Ectodermal cell (in vitro differentiated cells): Measurements from ENCODE around the gene FDXR.

Experiments used
- H3K27ac ChIP-seq: 2 replicates; pipeline ENCODE4 v1.7.0; 2013; ENCODE audit warnings: mild to moderate bottlenecking, low read depth, low read length; ENCODE audit not compliant: insufficient read depth, poor library complexity, severe bottlenecking
- H3K27me3 ChIP-seq: 2 replicates; pipeline ENCODE4 v1.7.0; 2013; ENCODE audit warnings: mild to moderate bottlenecking, low read length; ENCODE audit not compliant: insufficient read depth, control insufficient read depth, poor library complexity, severe bottlenecking
- H3K36me3 ChIP-seq: one replicate; pipeline ENCODE4 v1.7.0; 2013; ENCODE audit warnings: low read length; ENCODE audit not compliant: control insufficient read depth, insufficient read depth
- H3K4me1 ChIP-seq: one replicate; pipeline ENCODE4 v1.7.0; 2013; ENCODE audit warnings: low read length; ENCODE audit not compliant: control insufficient read depth, insufficient read depth
- H3K4me3 ChIP-seq: 2 replicates; pipeline ENCODE4 v1.7.0; 2013; ENCODE audit warnings: low read depth, low read length, control low read depth; ENCODE audit not compliant: insufficient read depth
- H3K9me3 ChIP-seq: 2 replicates; pipeline ENCODE4 v1.7.0; 2013; ENCODE audit warnings: mild to moderate bottlenecking, low read length, moderate library complexity; ENCODE audit not compliant: control insufficient read depth
- WGBS, 2 experiments: methylation state at CpG; one replicate each; pipeline ENCODE4 v1.1.7; 2013; ENCODE audit warnings: missing lambda C conversion rate in 2 of 2; 5-methylcytosine and 5-hydroxymethylcytosine counted together

FDXR gene

DNA sequence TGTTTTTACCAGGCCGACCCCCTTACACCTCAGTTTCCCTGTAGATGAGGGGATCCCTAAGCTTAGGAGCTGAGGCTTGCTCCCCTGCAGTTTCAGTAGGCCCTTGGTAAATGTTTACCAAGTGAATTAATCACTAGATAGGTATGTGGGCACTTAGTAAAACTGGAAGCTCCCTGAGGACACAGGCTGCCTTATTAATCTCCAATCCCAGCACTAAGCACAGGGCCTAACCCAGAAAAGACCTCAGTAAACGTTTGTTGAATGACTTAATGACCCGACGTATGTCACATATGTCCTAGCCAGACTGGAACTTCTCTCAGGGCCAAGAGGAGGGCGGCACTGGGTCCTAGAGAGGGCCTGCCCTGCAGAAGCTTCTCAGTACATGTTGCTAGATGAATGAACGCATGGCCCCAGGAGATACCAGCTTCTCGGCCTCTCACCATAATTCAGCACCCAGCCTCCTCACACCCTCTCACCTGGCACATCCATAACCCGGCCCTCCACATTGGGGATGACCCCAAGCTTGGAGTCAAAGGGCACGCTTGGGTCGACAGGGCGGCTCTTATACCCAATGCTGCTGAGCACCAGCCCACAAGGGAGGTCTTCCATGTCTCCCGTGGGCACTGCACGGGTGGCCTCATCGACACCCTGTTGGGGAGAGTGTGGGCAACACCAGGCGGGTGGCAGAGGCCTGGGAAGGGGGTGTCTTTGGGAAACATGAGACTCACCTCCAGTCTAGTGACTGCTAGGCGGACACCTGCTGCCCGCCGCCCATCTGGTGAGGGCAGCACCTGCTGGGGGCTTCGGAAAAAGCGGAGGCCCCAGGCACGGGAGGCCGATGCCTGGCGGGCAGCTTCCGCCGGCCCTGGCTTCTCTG, 9.1 kb downstream of the FDXR start:
- Histone ChIP-seq H3K4me1 (peaks cover 17% of the 10 kb centered on the region), H3K27ac (no peak overlapping the region)
- WGBS, 2 experiments, result 94 to 95% methylated on average over 25 of the region's 25 CpGs

DNA sequence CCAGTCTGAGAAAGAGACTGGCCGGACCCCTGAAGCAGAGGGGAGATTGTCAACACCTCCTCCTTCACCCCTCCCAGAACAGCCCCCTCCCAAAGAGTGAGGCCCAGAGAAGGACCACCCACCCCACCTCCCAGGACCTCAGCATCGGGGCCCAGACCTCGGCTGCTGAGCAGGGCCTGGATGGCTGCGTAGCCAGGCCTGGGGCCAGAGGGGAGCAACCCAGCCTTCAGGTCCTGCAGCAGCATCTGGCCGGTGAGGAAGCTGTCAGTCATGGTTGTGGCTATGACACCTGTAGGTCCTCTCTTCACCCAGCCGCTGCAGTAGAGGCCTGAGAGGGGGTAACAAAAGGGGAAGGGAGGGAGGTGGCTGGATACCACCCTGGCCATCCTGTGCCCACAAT, 9.9 kb downstream of the FDXR start:
- H3K36me3 ChIP-seq, result no peaks in the 10 kb centered on the region
- no peak overlapping the region for H3K27ac ChIP-seq
- H3K4me3 ChIP-seq, result no peak overlapping the region
- H3K27me3 ChIP-seq, result peaks cover 49% of the 10 kb centered on the region
- H3K4me1 ChIP-seq, result peaks cover 17% of the 10 kb centered on the region
- WGBS, 2 experiments, result 83 to 85% methylated on average over 6 of the region's 6 CpGs
- H3K9me3 ChIP-seq, result no peaks in the 10 kb centered on the region

More for the DNA sequence above, 9.1 kb downstream of the FDXR start:
- H3K27me3 ChIP-seq, result peaks cover 41% of the 10 kb centered on the region
- no peaks in the 10 kb centered on the region for H3K9me3 ChIP-seq
- no peaks in the 10 kb centered on the region for H3K36me3 ChIP-seq
- no peak overlapping the region for H3K4me3 ChIP-seq

DNA sequence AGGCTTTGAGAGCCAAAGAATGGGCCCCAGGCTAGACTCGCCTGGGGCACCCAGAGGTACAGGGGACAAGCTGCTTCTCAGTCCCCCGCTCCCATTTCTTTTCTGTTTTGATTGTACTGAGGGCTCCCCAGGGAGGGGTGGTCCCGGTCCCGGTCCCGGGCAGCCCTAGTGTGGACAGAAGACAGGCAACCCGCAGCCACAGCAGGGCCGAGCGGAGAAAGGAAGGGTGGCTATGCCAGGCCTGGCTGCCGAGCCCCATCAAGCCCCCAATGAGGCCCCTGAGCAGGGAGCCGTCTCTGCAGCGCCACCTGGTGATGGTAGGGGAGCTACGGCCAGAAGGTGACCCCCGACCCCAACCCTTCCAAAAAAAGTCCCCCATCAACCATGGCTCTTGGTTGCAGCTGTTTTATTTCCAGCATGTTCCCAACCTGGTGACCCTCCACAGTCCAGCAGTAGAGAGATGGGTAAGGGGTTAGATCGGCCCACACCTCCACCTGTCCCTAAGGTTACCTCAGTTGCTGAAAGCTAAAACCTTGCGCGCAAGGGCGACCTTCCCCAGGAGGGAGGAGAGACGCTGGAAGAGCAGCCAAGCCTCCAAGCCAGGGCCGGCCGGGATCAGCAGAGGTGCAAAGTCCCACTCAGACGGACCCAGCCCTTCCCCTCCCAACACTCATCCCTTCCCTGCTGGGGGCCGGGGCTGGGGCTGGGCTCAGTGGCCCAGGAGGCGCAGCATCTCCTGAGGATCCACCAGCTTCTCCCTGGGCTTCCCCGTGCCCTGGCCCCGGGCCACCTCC, 10.5 kb downstream of the FDXR start:
- 41 to 43% methylated on average over 25 of the region's 25 CpGs for WGBS, 2 experiments
- Histone ChIP-seq H3K9me3 (no peaks in the 10 kb centered on the region), H3K4me1 (peaks cover 17% of the 10 kb centered on the region), H3K27ac (no peak overlapping the region), H3K36me3 (no peaks in the 10 kb centered on the region), H3K27me3 (peaks cover 55% of the 10 kb centered on the region), H3K4me3 (no peak overlapping the region)

- H3K4me1 ChIP-seq, result peaks cover 17% of the 10 kb centered on the region
- no peaks in the 10 kb centered on the region for H3K36me3 ChIP-seq
- H3K4me3 ChIP-seq, result no peak overlapping the region
- peaks cover 61% of the 10 kb centered on the region for H3K27me3 ChIP-seq
- H3K9me3 ChIP-seq, result no peaks in the 10 kb centered on the region
- no peak overlapping the region for H3K27ac ChIP-seq
- WGBS, 2 experiments, result 7% methylated on average over 36 of the region's 36 CpGs
These were observed 11.1 kb downstream of the FDXR start for GRCh38 chr17:74861662-74862107.

GRCh38 chr17:74860872-74861661, 11.7 kb downstream of the FDXR start:
- Histone ChIP-seq H3K9me3 (no peaks in the 10 kb centered on the region), H3K4me1 (peaks cover 17% of the 10 kb centered on the region), H3K4me3 (peak overlapping the region; percentile 25), H3K27ac (no peak overlapping the region), H3K27me3 (peaks cover 67% of the 10 kb centered on the region), H3K36me3 (no peaks in the 10 kb centered on the region)
- 2% methylated on average over 96 of the region's 96 CpGs for WGBS, 2 experiments

DNA sequence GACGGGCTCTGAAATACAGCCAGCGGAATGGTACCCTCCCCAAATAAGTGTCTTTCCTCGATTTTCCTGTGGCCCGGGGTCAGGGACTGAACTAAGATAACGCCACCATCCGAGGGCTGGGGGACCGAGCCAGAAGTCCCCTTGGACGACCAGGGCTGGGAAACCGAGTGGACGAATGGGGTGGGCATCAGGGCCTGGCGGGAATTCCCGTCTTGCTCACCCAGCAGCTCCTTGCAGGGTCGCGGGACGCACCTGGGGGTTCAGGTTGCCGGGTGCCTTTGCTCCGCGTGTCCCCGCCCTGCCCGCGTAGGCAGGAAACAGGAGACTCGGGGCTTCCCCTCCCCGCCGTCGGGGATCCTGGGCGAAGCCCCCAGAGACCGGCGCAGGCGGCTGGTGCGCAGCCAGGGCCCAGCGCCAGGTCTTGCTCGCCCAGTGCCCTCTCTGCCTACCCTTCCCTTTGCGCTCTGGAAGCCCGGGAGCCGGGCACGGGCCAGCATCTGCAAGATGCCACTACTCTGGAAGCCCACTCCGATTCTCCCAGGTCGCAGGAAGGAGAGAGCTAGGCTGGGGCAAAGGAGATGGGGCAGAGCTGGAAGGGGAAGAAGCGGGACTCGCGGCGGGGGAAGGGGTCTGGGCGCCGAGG, 12.4 kb downstream of the FDXR start:
- Histone ChIP-seq H3K27me3 (peaks cover 74% of the 10 kb centered on the region), H3K27ac (no peak overlapping the region), H3K4me3 (no peak overlapping the region), H3K36me3 (no peaks in the 10 kb centered on the region), H3K4me1 (peaks cover 17% of the 10 kb centered on the region), H3K9me3 (no peaks in the 10 kb centered on the region)
- WGBS, 2 experiments, result 10% methylated on average over 44 of the region's 44 CpGs

DNA sequence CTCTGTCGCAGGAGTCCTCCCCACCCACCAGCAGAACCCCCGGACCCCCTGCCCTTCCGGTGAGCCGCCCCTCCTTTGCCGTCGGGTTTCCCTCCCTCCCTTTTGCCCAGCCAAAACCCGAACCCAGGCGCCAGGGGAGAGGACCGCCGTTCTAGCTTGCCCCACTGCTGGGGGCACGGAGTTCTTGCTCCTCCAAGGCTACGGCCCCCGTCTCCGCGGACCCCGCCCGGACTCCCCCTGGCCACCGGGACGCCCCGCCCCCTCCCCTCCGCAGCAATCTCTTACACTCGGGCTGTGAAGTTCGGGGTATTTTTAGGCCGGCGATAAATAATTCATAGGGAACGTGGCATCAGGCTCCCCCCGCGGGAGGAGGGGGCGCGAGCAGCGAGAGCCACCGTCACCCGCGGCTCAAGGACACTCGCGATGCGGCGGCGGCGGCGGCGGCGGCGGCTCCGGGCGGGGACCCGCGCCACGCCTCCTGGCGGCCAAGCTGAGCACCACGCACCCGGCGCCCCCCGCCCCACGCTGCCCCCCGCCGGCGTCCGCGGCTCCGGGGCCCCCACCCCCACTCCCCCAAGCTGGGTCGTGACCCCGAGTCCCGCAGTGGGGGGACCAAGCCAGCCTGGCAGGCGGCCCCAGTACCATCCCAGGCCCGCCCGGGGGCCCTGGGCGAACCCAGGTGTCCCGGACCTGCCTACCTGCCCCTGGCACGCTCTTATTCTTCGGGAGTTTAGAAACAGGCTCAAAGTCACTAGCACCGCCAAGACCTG, 13.2 kb downstream of the FDXR start, which contains the start of gene GRIN2C:
Gene GRIN2C (minus strand): TSS at position 427 of the 770 bp plus-strand sequence. CDS start 4,793 bp downstream, outside the sequence.
- no peaks in the 10 kb centered on the region for H3K36me3 ChIP-seq
- peak within 1 kb of the TSS; percentile 33 for H3K4me3 ChIP-seq
- H3K27ac ChIP-seq, result no peak within 1 kb of the TSS
- no peaks in the 10 kb centered on the region for H3K9me3 ChIP-seq
- H3K27me3 ChIP-seq, result peaks cover 81% of the 10 kb centered on the region
- WGBS, 2 experiments, result 5% methylated on average over 69 to 72 of the region's 72 CpGs
- H3K4me1 ChIP-seq, result peaks cover 17% of the 10 kb centered on the region

DNA sequence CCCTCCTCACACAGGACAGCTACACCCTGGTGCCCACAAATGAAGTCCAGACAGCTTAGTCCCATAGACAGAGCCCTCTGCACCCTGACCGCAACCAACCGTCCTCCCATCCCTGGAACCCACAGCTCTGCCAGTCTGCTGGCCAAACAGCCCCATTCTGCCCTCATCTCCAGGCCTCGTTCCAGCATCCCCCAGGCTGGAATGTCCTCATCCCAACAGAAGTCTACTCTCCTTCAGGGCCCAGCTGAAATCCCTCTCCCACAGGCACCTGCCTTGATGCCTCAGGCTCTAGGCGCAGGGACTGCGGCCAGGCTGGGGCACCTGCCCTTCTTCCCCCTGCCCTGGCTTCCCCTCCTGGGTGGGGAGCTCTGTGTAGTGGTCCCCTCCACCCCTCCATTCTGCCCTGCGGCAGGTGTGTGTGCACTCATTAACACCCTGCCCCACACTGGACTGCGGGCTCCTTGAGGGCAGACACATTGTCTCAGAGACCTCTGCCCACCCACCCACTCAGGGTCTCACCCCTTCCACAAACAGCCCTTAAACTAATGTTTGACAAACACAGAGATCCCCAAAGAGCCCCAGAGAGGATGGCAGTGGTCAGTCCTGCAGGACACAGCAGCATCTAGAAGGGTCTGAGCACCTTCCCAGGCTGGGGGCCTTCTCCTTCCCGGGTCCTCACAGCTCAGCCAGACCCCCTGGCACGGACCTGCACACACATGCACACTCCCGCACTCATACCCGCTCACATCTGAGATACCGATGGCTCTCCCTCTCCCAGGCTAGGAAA, 13.9 kb downstream of the FDXR start:
- Histone ChIP-seq H3K4me3 (no peak overlapping the region), H3K27ac (no peak overlapping the region), H3K9me3 (no peaks in the 10 kb centered on the region), H3K4me1 (peaks cover 17% of the 10 kb centered on the region), H3K27me3 (peaks cover 89% of the 10 kb centered on the region), H3K36me3 (no peaks in the 10 kb centered on the region)
- WGBS, 2 experiments, result 58 to 65% methylated on average over 12 of the region's 12 CpGs
